ENCODE measurements around the gene GRK5. TPM values are rescaled to one million over a fixed set of nuclear protein-coding genes. Genes with fewer than 3 reads are reported as not detected.

The GRK5 gene
- total and polyA plus RNA-seq, 9 of the 15 experiments (the other 6 are each of a cell fraction or from before 2014, with no cell fraction given) = 0.46 to 0.83 (median 0.67) TPM; not detected in 2

DNA sequence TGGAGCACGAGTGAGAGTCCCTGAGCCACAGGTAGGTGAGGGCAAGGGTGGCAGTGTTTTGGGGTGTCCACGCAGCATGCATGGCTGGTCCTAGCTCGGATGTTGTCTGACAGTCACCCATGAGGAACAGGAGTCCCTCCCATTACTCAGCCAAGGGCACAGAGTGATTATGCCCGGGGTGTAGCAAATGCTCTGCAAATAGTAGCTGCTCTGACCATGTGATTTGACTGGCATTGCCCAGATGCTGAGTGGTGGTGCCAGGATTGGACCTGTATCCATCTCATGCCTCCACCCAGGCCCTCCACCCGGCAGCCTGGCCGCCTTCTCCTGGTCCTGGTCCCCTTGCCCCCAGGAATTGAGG, 150.8 kb downstream of the GRK5 start (continued):
- TF ChIP-seq, protein P1, sequence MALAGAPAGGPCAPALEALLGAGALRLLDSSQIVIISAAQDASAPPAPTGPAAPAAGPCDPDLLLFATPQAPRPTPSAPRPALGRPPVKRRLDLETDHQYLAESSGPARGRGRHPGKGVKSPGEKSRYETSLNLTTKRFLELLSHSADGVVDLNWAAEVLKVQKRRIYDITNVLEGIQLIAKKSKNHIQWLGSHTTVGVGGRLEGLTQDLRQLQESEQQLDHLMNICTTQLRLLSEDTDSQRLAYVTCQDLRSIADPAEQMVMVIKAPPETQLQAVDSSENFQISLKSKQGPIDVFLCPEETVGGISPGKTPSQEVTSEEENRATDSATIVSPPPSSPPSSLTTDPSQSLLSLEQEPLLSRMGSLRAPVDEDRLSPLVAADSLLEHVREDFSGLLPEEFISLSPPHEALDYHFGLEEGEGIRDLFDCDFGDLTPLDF (CRISPR knock-in tag; IDR thresholded peaks at IDR 0.05) = no peak
- no peak for TF ChIP-seq GATA2 (CRISPR knock-in tag; IDR thresholded peaks at IDR 0.05)
- no peak for TF ChIP-seq MYC (IDR thresholded peaks at IDR 0.05; ENCODE audit: low read depth, low read length)
- TF ChIP-seq MYC (CRISPR knock-in tag; IDR thresholded peaks at IDR 0.05; ENCODE audit: borderline replicate concordance, low read depth) = no peak
- no peak for TF ChIP-seq HDAC3 (IDR thresholded peaks at IDR 0.05; ENCODE audit: borderline replicate concordance, partially characterized antibody)

DNA sequence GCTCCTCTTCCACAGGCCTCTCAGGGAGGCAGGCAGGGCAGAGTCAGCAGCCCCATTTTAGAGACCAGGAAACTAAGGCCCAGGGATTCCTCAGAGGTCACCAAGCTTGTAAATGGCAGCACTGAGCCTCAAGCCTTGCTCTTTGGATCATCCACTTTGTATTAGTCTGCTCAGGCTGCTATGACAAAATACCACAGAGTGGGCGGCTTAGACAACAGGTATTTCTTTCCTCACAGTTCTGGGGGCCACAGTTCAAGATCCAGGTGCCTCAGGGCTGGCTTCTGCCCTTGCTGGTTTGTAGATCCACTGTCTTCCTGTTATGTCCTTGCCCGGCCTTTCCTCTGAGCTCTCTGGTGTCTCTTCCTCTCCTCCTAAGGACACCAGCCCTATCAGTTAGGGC, 151.2 kb downstream of the GRK5 start:
- H3K27me3 ChIP-seq (ENCODE audit: control insufficient read depth in 2 of 2, insufficient read depth in 2 of 2, low read length in 2 of 2) = no peaks in the 10 kb centered on the region
- DNase-seq (ENCODE audit: extremely low read depth in 1 of 4, low spot score in 3 of 4) = no peak
- no peak overlapping the region for H2AFZ ChIP-seq (ENCODE audit: low read depth, low read length)
- in situ Hi-C loops (cut with MboI) (no loop called here), intact Hi-C loops (cut with micrococcal nuclease) (no loop called here)
- WGBS (ENCODE audit: insufficient coverage, low coverage, missing lambda C conversion rate) = 25% methylated on average over 2 of the region's 2 CpGs
- no peaks in the 10 kb centered on the region for H3K79me2 ChIP-seq (ENCODE audit: control insufficient read depth, insufficient read depth, low read length)
- H3K9ac ChIP-seq (ENCODE audit: insufficient read depth in 1 of 2, low read depth in 2 of 2, low read length in 2 of 2) = no peak overlapping the region
- H4K20me1 ChIP-seq (replicated peaks; ENCODE audit: control insufficient read depth, insufficient read depth, low read length) = no peaks in the 10 kb centered on the region
- ChIA-PET CTCF (ENCODE audit: low intra/inter-chr PET ratio) (no interaction called here), POLR2A (no interaction called here)
- H3K27ac ChIP-seq (ENCODE audit: extremely low read depth, low read depth, low read length) = no peak overlapping the region
- H3K9me1 ChIP-seq (ENCODE audit: control insufficient read depth, insufficient read depth, low read length) = no peaks in the 10 kb centered on the region
- no peak overlapping the region for H3K4me3 ChIP-seq
- no peaks in the 10 kb centered on the region for H3K36me3 ChIP-seq (ENCODE audit: control insufficient read depth, insufficient read depth, low read length)
- H3K4me2 ChIP-seq (ENCODE audit: insufficient read depth, low read length) = no peak overlapping the region
- H3K4me1 ChIP-seq (replicated peaks in 1 of 2; ENCODE audit: control insufficient read depth in 2 of 2, insufficient read depth in 2 of 2, low read length in 2 of 2) = no peaks in the 10 kb centered on the region
- BruUV-seq (replicated peaks) = no TSS peak
- no peak for ATAC-seq
- no peak for FAIRE-seq
- H3K9me3 ChIP-seq (replicated peaks; ENCODE audit: control insufficient read depth, insufficient read depth, low read depth, low read length) = peaks cover 1% of the 10 kb centered on the region; the same call in 1 of the 2 replicates
- TF ChIP-seq POLR2AphosphoS2 (IDR thresholded peaks at IDR 0.05; ENCODE audit: low read length) (no peak), ZNF165 (CRISPR knock-in tag; IDR thresholded peaks at IDR 0.05; ENCODE audit: borderline replicate concordance) (no peak), CEBPB (tag; IDR thresholded peaks at IDR 0.05) (no peak), TAF7 (tag; IDR thresholded peaks at IDR 0.05) (no peak), ZNF146 (CRISPR knock-in tag; IDR thresholded peaks at IDR 0.05; ENCODE audit: unreplicated experiment) (no peak)
- TF ChIP-seq, protein P2, sequence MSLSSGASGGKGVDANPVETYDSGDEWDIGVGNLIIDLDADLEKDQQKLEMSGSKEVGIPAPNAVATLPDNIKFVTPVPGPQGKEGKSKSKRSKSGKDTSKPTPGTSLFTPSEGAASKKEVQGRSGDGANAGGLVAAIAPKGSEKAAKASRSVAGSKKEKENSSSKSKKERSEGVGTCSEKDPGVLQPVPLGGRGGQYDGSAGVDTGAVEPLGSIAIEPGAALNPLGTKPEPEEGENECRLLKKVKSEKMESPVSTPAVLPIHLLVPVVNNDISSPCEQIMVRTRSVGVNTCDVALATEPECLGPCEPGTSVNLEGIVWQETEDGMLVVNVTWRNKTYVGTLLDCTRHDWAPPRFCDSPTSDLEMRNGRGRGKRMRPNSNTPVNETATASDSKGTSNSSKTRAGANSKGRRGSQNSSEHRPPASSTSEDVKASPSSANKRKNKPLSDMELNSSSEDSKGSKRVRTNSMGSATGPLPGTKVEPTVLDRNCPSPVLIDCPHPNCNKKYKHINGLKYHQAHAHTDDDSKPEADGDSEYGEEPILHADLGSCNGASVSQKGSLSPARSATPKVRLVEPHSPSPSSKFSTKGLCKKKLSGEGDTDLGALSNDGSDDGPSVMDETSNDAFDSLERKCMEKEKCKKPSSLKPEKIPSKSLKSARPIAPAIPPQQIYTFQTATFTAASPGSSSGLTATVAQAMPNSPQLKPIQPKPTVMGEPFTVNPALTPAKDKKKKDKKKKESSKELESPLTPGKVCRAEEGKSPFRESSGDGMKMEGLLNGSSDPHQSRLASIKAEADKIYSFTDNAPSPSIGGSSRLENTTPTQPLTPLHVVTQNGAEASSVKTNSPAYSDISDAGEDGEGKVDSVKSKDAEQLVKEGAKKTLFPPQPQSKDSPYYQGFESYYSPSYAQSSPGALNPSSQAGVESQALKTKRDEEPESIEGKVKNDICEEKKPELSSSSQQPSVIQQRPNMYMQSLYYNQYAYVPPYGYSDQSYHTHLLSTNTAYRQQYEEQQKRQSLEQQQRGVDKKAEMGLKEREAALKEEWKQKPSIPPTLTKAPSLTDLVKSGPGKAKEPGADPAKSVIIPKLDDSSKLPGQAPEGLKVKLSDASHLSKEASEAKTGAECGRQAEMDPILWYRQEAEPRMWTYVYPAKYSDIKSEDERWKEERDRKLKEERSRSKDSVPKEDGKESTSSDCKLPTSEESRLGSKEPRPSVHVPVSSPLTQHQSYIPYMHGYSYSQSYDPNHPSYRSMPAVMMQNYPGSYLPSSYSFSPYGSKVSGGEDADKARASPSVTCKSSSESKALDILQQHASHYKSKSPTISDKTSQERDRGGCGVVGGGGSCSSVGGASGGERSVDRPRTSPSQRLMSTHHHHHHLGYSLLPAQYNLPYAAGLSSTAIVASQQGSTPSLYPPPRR (CRISPR knock-in tag; IDR thresholded peaks at IDR 0.05; ENCODE audit: borderline replicate concordance) = no peak
- TF ChIP-seq, protein P3, sequence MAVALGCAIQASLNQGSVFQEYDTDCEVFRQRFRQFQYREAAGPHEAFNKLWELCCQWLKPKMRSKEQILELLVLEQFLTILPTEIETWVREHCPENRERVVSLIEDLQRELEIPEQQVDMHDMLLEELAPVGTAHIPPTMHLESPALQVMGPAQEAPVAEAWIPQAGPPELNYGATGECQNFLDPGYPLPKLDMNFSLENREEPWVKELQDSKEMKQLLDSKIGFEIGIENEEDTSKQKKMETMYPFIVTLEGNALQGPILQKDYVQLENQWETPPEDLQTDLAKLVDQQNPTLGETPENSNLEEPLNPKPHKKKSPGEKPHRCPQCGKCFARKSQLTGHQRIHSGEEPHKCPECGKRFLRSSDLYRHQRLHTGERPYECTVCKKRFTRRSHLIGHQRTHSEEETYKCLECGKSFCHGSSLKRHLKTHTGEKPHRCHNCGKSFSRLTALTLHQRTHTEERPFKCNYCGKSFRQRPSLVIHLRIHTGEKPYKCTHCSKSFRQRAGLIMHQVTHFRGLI (CRISPR knock-in tag; IDR thresholded peaks at IDR 0.05) = no peak
- TF ChIP-seq, protein P4, sequence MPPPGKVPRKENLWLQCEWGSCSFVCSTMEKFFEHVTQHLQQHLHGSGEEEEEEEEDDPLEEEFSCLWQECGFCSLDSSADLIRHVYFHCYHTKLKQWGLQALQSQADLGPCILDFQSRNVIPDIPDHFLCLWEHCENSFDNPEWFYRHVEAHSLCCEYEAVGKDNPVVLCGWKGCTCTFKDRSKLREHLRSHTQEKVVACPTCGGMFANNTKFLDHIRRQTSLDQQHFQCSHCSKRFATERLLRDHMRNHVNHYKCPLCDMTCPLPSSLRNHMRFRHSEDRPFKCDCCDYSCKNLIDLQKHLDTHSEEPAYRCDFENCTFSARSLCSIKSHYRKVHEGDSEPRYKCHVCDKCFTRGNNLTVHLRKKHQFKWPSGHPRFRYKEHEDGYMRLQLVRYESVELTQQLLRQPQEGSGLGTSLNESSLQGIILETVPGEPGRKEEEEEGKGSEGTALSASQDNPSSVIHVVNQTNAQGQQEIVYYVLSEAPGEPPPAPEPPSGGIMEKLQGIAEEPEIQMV (tag; conservative IDR thresholded peaks at IDR 0.05; ENCODE audit: low read depth) = no peak

Measured in K562 (cell line).